GM12878 (cell line): Measurements from ENCODE around the gene ACACB. TPM values are rescaled to one million over a fixed set of nuclear protein-coding genes. Genes with fewer than 3 reads are reported as not detected.

Experiments
- ATAC-seq: fragments of 200-7000 bp; cut with Tn5 transposase; 3 replicates; pipeline ENCODE4 v1.9.1; 2020; ENCODE audit warnings: mild to moderate bottlenecking, moderate library complexity
- BruUV-seq: library from RNA; stranded (reverse); fragments of 400-500 nt; replicated peaks from 2 replicates; lab custom pipeline; 2021; lab: Mats Ljungman, UMichigan
- CTCF ChIA-PET: fragments of 300-600 bp; sonication (Branson Sonifier 250); formaldehyde crosslinking; extraction: SDS; loops from one replicate; lab custom pipeline; 2021; ENCODE audit warnings: inconsistent platforms; lab: Yijun Ruan, JAX
- POLR2A ChIA-PET: fragments of 350-600 bp; formaldehyde crosslinking; extraction: SDS; loops from one replicate; lab custom pipeline; 2021; ENCODE audit warnings: inconsistent platforms; lab: Charles Lee
- RAD21 ChIA-PET: fragments of 300-600 bp; sonication (Branson Sonifier 250); formaldehyde crosslinking; loops from one replicate; lab custom pipeline; 2023; ENCODE audit warnings: antibody characterized with exemption; ENCODE audit not compliant: unreplicated experiment; lab: Charles Lee
- SMC1A ChIA-PET: fragments of 300-600 bp; sonication (Branson Sonifier 250); formaldehyde crosslinking; loops from one replicate; lab custom pipeline; 2023; ENCODE audit not compliant: unreplicated experiment, uncharacterized antibody; lab: Charles Lee
- DNase-seq: peaks from one replicate; pipeline ENCODE4 v3.0.0-alpha.2; 2011; ENCODE audit warnings: low read depth, low spot score
- FAIRE-seq: peaks from 3 replicates; lab custom pipeline; 2011; peaks lifted over from hg19 to GRCh38; lab: Jason Lieb, UNC
- H2AFZ ChIP-seq: 2 replicates; pipeline ENCODE4 v1.6.0; 2011; ENCODE audit warnings: low read depth, low read length, control low read depth; ENCODE audit not compliant: control insufficient read depth
- H3K27ac ChIP-seq: 2 replicates; pipeline ENCODE4 v1.5.1; 2011; ENCODE audit warnings: control low read depth; ENCODE audit not compliant: control insufficient read depth, insufficient read depth
- H3K27me3 ChIP-seq, 2 experiments: replicated peaks in 1 of 2; 2 replicates each; pipeline versions ENCODE4 v1.6.0 to v1.6.1; 2011; ENCODE audit warnings: low read length in 1 of 2; ENCODE audit not compliant: control insufficient read depth in 2 of 2, insufficient read depth in 2 of 2
- H3K36me3 ChIP-seq, 2 experiments: 2 replicates each; pipeline ENCODE4 v1.5.1; 2011; ENCODE audit warnings: low read length in 1 of 2; ENCODE audit not compliant: control insufficient read depth in 2 of 2, insufficient read depth in 2 of 2
- H3K4me1 ChIP-seq: 2 replicates; pipeline ENCODE4 v1.6.1; 2011; ENCODE audit warnings: mild to moderate bottlenecking, low read length, moderate library complexity, mixed read lengths; ENCODE audit not compliant: control insufficient read depth, insufficient read depth
- H3K4me2 ChIP-seq: 2 replicates; pipeline ENCODE4 v1.6.0; 2011; ENCODE audit warnings: control low read depth; ENCODE audit not compliant: control insufficient read depth, insufficient read depth
- H3K4me3 ChIP-seq: fragments of 200-600 bp; sonication (generic); 2 replicates; pipeline ENCODE4 v1.5.1; 2016
- H3K79me2 ChIP-seq: 2 replicates; pipeline ENCODE4 v1.6.0; 2011; ENCODE audit warnings: low read length; ENCODE audit not compliant: control insufficient read depth, insufficient read depth
- H3K9ac ChIP-seq: 2 replicates; pipeline ENCODE4 v1.8.0; 2011; ENCODE audit warnings: low read length, control low read depth, mixed read lengths; ENCODE audit not compliant: control insufficient read depth, insufficient read depth
- H3K9me3 ChIP-seq: replicated peaks from 3 replicates; pipeline ENCODE4 v1.5.1; 2011; ENCODE audit warnings: mild to moderate bottlenecking, low read length; ENCODE audit not compliant: control insufficient read depth, insufficient read depth
- H4K20me1 ChIP-seq: 2 replicates; pipeline ENCODE4 v1.6.0; 2011; ENCODE audit not compliant: control insufficient read depth, insufficient read depth
- CTCF ChIP-seq, 3 experiments: IDR thresholded peaks in 2 of 3; conservative IDR thresholded peaks in 1 of 3; 2 replicates each; pipeline ENCODE4 v1.5.1; 2011; ENCODE audit warnings: low read depth in 3 of 3, low read length in 3 of 3, mild to moderate bottlenecking in 3 of 3, control low read depth in 2 of 3, moderate library complexity in 2 of 3, inconsistent platforms in 1 of 3, mixed read lengths in 1 of 3; ENCODE audit not compliant: control insufficient read depth in 2 of 3, insufficient read depth in 1 of 3; ENCODE audit errors: extremely low read depth in 1 of 3
- E2F4 ChIP-seq: IDR thresholded peaks from 2 replicates; pipeline ENCODE4 v1.6.1; 2012; ENCODE audit warnings: low read depth, low read length, improper control_type of control experiment
- HDGF ChIP-seq: fragments of 450-650 bp; IDR thresholded peaks from 2 replicates; pipeline ENCODE4 v1.6.1; 2016; ENCODE audit warnings: antibody characterized with exemption
- IRF4 ChIP-seq: IDR thresholded peaks from 2 replicates; pipeline ENCODE4 v1.6.1; 2011; ENCODE audit warnings: low read depth, low read length
- MAX ChIP-seq: IDR thresholded peaks from 2 replicates; pipeline ENCODE4 v1.6.1; 2012; ENCODE audit warnings: low read depth, low read length, improper control_type of control experiment
- NFYA ChIP-seq: IDR thresholded peaks from 2 replicates; pipeline ENCODE4 v1.6.1; 2011; ENCODE audit warnings: low read depth, mild to moderate bottlenecking, low read length, improper control_type of control experiment, borderline replicate concordance
- NKRF ChIP-seq: fragments of 450-650 bp; conservative IDR thresholded peaks from 2 replicates; pipeline ENCODE4 v1.6.1; 2017; ENCODE audit warnings: mild to moderate bottlenecking, moderate library complexity
- PAX8 ChIP-seq: fragments of 450-650 bp; IDR thresholded peaks from 2 replicates; pipeline ENCODE4 v1.6.1; 2017; ENCODE audit warnings: mild to moderate bottlenecking, moderate library complexity
- PKNOX1 ChIP-seq: fragments of 450-650 bp; IDR thresholded peaks from 2 replicates; pipeline ENCODE4 v1.6.1; 2016; ENCODE audit warnings: mild to moderate bottlenecking
- RAD51 ChIP-seq: fragments of 450-650 bp; IDR thresholded peaks from 2 replicates; pipeline ENCODE4 v1.6.1; 2016; ENCODE audit warnings: moderate library complexity, mild to moderate bottlenecking, inconsistent platforms
- SMAD1 ChIP-seq: fragments of 450-650 bp; IDR thresholded peaks from 2 replicates; pipeline ENCODE4 v1.6.1; 2018; ENCODE audit warnings: mild to moderate bottlenecking, low read depth; ENCODE audit not compliant: partially characterized antibody
- SMAD5 ChIP-seq: IDR thresholded peaks from 2 replicates; pipeline ENCODE4 v1.6.1; 2016; ENCODE audit warnings: antibody characterized with exemption, low read depth
- WGBS: methylation state at CpG from one replicate; pipeline ENCODE4 v1.1.6; 2016; ENCODE audit warnings: low lambda C conversion rate; ENCODE audit not compliant: insufficient replicate concordance, insufficient coverage; ENCODE audit errors: missing lambda C conversion rate; 5-methylcytosine and 5-hydroxymethylcytosine counted together
- in situ Hi-C: fragments of 300-500 bp; cut with MboI; formaldehyde crosslinking; loops from 9 replicates; pipeline ENCODE4 v1.14.3; 2018; ENCODE audit warnings: mixed read lengths
- intact Hi-C: fragments of 100-400 bp; cut with micrococcal nuclease; formaldehyde crosslinking; loops from one replicate; pipeline ENCODE4 v1.14.2; 2022; ENCODE audit not compliant: unreplicated experiment
- polyA plus RNA-seq, 11 experiments: library from polyadenylated mRNA; depleted of rRNA in 4 of 11; unstranded in 6 of 11; stranded (reverse) in 5 of 11; fragments of >200 nt; fragmentation: Nextera tagmentation in 4 of 11; fragmentation: Illumina TruSeq in 1 of 11; extraction: Ambion mirVana in 4 of 11; extraction: Trizol in 1 of 11; gene quantifications; 1 replicate in 1 of 11; 2 replicates in 10 of 11; pipeline versions ENCODE4 v1.2.1 to v1.2.3, GENCODE V29; 2011 to 2016; ENCODE audit warnings: inconsistent platforms in 2 of 11, missing spikeins in 2 of 11, low read depth in 1 of 11
- total RNA-seq, 4 experiments: library from RNA; depleted of rRNA in 3 of 4; stranded (reverse); fragments of >200 nt in 3 of 4; fragmentation: Illumina TruSeq in 1 of 4; extraction: Trizol in 1 of 4; gene quantifications; 2 replicates each; pipeline versions ENCODE4 v1.2.1 to v1.2.3, GENCODE V29; 2013 to 2021

Gene ACACB
- total and polyA plus RNA-seq, 10 of the 15 experiments (the other 5 are each of a cell fraction or from before 2014, with no cell fraction given) = 0.05 to 1.9 (median 0.38) TPM; not detected in 2

GRCh38 chr12:109203480-109203879 is 87.1 kb downstream of the ACACB start:
- ATAC-seq = no peak
- no peak for TF ChIP-seq HDGF
- no peak for TF ChIP-seq PAX8
- TF ChIP-seq, all 136 proteins: peak for 0
- no peaks in the 10 kb centered on the region for H3K79me2 ChIP-seq
- WGBS = 61% methylated on average over 8 of the region's 8 CpGs
- no peaks in the 10 kb centered on the region for H3K27me3 ChIP-seq
- H3K4me1 ChIP-seq = no peaks in the 10 kb centered on the region
- ChIA-PET RAD21 (no interaction called here), SMC1A (no interaction called here), CTCF (interaction anchor here (0.6 kb wide), 1 partner anchor 91 kb away, joined by 3 read pairs; no protein-coding TSS in a partner anchor), POLR2A (no interaction called here)
- intact Hi-C loops (no loop called here), in situ Hi-C loops (no loop called here)
- no peak for FAIRE-seq
- no peak overlapping the region for H3K4me3 ChIP-seq
- H3K4me2 ChIP-seq = no peak overlapping the region
- DNase-seq = no peak
- H4K20me1 ChIP-seq = no peaks in the 10 kb centered on the region
- H3K9ac ChIP-seq = no peak overlapping the region
- no peaks in the 10 kb centered on the region for H3K9me3 ChIP-seq
- H3K36me3 ChIP-seq = no peaks in the 10 kb centered on the region
- H3K27ac ChIP-seq = no peak overlapping the region
- H2AFZ ChIP-seq = no peak overlapping the region
- BruUV-seq = no TSS peak

- WGBS = 75% methylated on average over 14 of the region's 14 CpGs
- no peak for TF ChIP-seq E2F4
- TF ChIP-seq SMAD1 = no peak
- TF ChIP-seq NFYA = no peak
- TF ChIP-seq PKNOX1 = no peak
- no peak for TF ChIP-seq SMAD5
- no peak for TF ChIP-seq NKRF
- TF ChIP-seq IRF4 = no peak
- no peak for TF ChIP-seq MAX
- TF ChIP-seq CTCF (IDR thresholded peaks at IDR 0.05 in 2 of 3, conservative IDR thresholded peaks at IDR 0.05 in 1 of 3; ENCODE audit: control insufficient read depth in 2 of 3, extremely low read depth in 1 of 3, insufficient read depth in 1 of 3, low read depth in 3 of 3, low read length in 3 of 3) = no peak
- no peak for TF ChIP-seq RAD51
These were observed 92.7 kb downstream of the ACACB start for GRCh38 chr12:109209082-109209481.

More at GRCh38 chr12:109209082-109209481, 92.7 kb downstream of the ACACB start:
- no peak overlapping the region for H3K4me3 ChIP-seq
- no peak overlapping the region for H3K9ac ChIP-seq
- ChIA-PET POLR2A (no interaction called here), SMC1A (no interaction called here), CTCF (no interaction called here), RAD21 (no interaction called here)
- no TSS peak for BruUV-seq
- no peak overlapping the region for H3K4me2 ChIP-seq
- H3K79me2 ChIP-seq = no peaks in the 10 kb centered on the region
- ATAC-seq = no peak
- H3K4me1 ChIP-seq = no peaks in the 10 kb centered on the region
- no peaks in the 10 kb centered on the region for H3K36me3 ChIP-seq
- H4K20me1 ChIP-seq = no peaks in the 10 kb centered on the region
- intact Hi-C loops = no loop called here
- no peaks in the 10 kb centered on the region for H3K27me3 ChIP-seq
- no peak overlapping the region for H2AFZ ChIP-seq
- no peak for DNase-seq
- H3K27ac ChIP-seq = no peak overlapping the region
- no peak for FAIRE-seq
- no peaks in the 10 kb centered on the region for H3K9me3 ChIP-seq
- in situ Hi-C loops = no loop called here
